Measurements from ENCODE around the gene CAMTA1. TPM values are rescaled to one million over a fixed set of nuclear protein-coding genes. Genes with fewer than 3 reads are reported as not detected.

CAMTA1 gene
- total and polyA plus RNA-seq, 12 donors, result 123 to 265 (median 142) TPM

DNA sequence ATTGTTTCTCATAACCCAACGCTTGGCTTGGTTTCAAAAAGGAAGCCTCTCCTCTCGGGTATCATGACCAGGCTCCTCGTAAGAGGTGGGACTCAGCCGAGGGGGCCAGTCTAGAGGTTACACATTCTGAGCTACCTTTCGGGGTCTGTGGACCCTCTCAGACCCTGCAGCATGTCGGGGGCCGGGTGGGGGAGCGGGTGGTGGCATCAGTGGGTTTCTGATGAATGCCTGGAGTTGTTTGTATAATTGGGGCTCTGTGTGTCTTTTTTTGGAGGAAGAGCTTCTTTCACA, 229.3 kb downstream of the CAMTA1 start:
- H3K27ac ChIP-seq, result peak overlapping the region in 7 of 10 donors; percentile 42 to 82 (median 77)
- 68 to 69% methylated on average over 8 of the region's 8 CpGs for WGBS, 2 donors
- no peak for ATAC-seq
- H3K27me3 ChIP-seq, result no peaks in the 10 kb centered on the region
- H3K9me3 ChIP-seq, result no peaks in the 10 kb centered on the region
- H3K4me1 ChIP-seq, result peaks cover 0 to 42% (median 14%) of the 10 kb centered on the region in 9 donors
- no peaks in the 10 kb centered on the region for H3K36me3 ChIP-seq
- TF ChIP-seq, protein P1, sequence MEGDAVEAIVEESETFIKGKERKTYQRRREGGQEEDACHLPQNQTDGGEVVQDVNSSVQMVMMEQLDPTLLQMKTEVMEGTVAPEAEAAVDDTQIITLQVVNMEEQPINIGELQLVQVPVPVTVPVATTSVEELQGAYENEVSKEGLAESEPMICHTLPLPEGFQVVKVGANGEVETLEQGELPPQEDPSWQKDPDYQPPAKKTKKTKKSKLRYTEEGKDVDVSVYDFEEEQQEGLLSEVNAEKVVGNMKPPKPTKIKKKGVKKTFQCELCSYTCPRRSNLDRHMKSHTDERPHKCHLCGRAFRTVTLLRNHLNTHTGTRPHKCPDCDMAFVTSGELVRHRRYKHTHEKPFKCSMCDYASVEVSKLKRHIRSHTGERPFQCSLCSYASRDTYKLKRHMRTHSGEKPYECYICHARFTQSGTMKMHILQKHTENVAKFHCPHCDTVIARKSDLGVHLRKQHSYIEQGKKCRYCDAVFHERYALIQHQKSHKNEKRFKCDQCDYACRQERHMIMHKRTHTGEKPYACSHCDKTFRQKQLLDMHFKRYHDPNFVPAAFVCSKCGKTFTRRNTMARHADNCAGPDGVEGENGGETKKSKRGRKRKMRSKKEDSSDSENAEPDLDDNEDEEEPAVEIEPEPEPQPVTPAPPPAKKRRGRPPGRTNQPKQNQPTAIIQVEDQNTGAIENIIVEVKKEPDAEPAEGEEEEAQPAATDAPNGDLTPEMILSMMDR (IDR thresholded peaks at IDR 0.05), result no peak
- no peak for DNase-seq
- H3K4me3 ChIP-seq, result no peak overlapping the region
- intact Hi-C loops (cut with DNase I), result no loop called here

DNA sequence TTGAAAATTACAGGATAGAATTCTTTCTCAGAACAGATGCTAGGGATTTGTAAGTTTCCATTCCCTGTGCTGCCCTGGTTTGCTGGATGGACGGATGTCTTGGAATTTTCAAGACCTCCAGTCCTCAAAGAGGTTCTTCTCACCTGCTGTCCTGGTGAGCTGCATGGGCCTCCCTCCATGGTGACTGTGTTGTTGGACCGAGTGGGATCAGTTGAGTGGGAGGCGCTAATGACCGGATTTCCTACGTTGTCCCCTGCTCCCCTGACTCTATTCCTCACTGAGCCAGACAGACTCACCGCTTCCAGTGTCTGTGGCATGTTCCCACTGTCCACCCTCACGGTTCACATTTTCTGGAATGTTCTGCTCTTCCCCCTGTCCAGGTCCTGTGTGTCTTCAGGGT, 229.8 kb downstream of the CAMTA1 start:
- Histone ChIP-seq H3K9me3 (no peaks in the 10 kb centered on the region), H3K4me3 (no peak overlapping the region), H3K27ac (peak overlapping the region in 1 of 10 donors; percentile 42), H3K4me1 (peaks cover 0 to 42% (median 14%) of the 10 kb centered on the region in 9 donors), H3K36me3 (no peaks in the 10 kb centered on the region), H3K27me3 (no peaks in the 10 kb centered on the region)
- WGBS, 2 donors, result 78 to 84% methylated on average over 7 of the region's 7 CpGs
- DNase-seq, result no peak
- no peak for ATAC-seq
- TF ChIP-seq, protein P1 (IDR thresholded peaks at IDR 0.05), result no peak
- intact Hi-C loops (cut with DNase I), result no loop called here

DNA sequence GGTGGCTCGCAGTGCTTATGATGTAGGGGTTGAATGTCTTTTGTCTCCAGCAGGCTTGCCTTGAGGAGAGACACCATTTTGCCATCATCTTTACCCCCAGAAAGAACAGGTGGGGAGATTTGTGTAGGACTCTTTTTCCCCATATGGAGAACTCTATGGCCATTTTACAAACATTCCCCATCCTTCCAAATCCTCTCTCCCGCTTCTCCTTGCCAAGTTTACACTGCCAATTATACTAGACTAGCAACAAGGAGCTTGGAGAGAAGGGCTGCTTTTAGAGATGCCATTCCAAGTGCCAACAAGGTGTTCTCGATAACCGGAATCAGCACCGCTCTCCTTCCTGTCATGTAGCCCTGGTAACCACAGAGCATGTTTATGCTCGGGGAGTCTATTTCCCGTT, 233.1 kb downstream of the CAMTA1 start:
- peaks cover 0 to 28% (median 10%) of the 10 kb centered on the region in 9 donors for H3K4me1 ChIP-seq
- ATAC-seq, result no peak
- no peak overlapping the region for H3K27ac ChIP-seq
- H3K27me3 ChIP-seq, result peaks cover 0 to 4% (median 0%) of the 10 kb centered on the region in 7 donors
- TF ChIP-seq, protein P1 (IDR thresholded peaks at IDR 0.05), result no peak
- 68 to 87% methylated on average over 7 of the region's 7 CpGs for WGBS, 2 donors
- no peaks in the 10 kb centered on the region for H3K36me3 ChIP-seq
- no peak overlapping the region for H3K4me3 ChIP-seq
- DNase-seq, result no peak
- H3K9me3 ChIP-seq, result no peaks in the 10 kb centered on the region
- intact Hi-C loops (cut with DNase I), result no loop called here

DNA sequence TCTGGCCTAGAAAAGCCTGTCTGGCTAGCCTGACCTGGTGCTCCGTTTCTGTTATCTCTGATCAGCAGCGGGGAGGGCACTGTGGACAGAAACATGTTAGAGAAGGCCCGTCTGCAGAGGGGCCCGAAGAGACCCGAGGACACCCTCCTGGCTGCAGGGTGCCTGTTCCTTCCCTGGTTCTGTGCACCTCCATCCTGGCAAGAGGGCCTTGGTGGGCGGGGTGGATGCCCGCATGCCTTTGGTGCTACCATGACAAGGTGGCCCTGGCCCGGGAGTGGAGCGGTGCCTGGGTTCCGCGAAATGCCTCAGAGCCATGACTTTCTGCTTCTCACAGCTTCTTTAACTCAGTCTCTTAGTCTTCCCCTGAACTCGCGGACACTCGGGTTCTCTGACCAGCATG, 233.6 kb downstream of the CAMTA1 start:
- Histone ChIP-seq H3K9me3 (no peaks in the 10 kb centered on the region), H3K4me1 (peaks cover 0 to 23% (median 9%) of the 10 kb centered on the region in 9 donors), H3K27ac (no peak overlapping the region), H3K4me3 (no peak overlapping the region), H3K27me3 (peaks cover 0 to 4% (median 0%) of the 10 kb centered on the region in 7 donors), H3K36me3 (no peaks in the 10 kb centered on the region)
- TF ChIP-seq, protein P1 (IDR thresholded peaks at IDR 0.05), result no peak
- DNase-seq (no peak), ATAC-seq (no peak)
- WGBS, 2 donors, result 85 to 89% methylated on average over 14 of the region's 14 CpGs
- intact Hi-C loops (cut with DNase I), result no loop called here
